Osteoblast (primary cell): ENCODE results near the gene DISC1. TPM values are rescaled to one million over a fixed set of nuclear protein-coding genes. Genes with fewer than 3 reads are reported as not detected.
"Not testable (repeated sequence)": the region's sequence is repeated elsewhere in the genome, so short reads cannot be mapped to it uniquely, and the experiment has no call there.

Experiments used
- DNase-seq: peaks from one replicate; pipeline ENCODE4 v3.0.0; 2011; ENCODE audit warnings: low spot score, mixed read lengths; ENCODE audit not compliant: insufficient read length; ENCODE audit errors: missing footprints
- H2AFZ ChIP-seq: 2 replicates; pipeline ENCODE4 v1.6.0; 2011; ENCODE audit warnings: mild to moderate bottlenecking, low read length
- H3K27ac ChIP-seq: 2 replicates; pipeline ENCODE4 v1.5.1; 2011; ENCODE audit warnings: mild to moderate bottlenecking, low read depth, low read length, moderate library complexity
- H3K27me3 ChIP-seq: 2 replicates; pipeline ENCODE4 v1.6.0; 2012; ENCODE audit warnings: mild to moderate bottlenecking, control low read depth, inconsistent platforms, low read length, moderate library complexity; ENCODE audit not compliant: insufficient read depth
- H3K36me3 ChIP-seq: 2 replicates; pipeline ENCODE4 v1.5.1; 2011; ENCODE audit warnings: mild to moderate bottlenecking, low read length, control low read depth, moderate library complexity; ENCODE audit not compliant: insufficient read depth
- H3K4me1 ChIP-seq: 2 replicates; pipeline ENCODE4 v1.5.1; 2011; ENCODE audit warnings: mild to moderate bottlenecking, low read length, control low read depth, moderate library complexity; ENCODE audit not compliant: insufficient read depth
- H3K4me2 ChIP-seq: 2 replicates; pipeline ENCODE4 v1.6.0; 2011; ENCODE audit warnings: mild to moderate bottlenecking, low read length; ENCODE audit not compliant: insufficient read depth
- H3K4me3 ChIP-seq: fragments of 200-600 bp; sonication (generic); 3 replicates; pipeline ENCODE4 v1.5.1; 2012; ENCODE audit warnings: mild to moderate bottlenecking, low read length, inconsistent platforms; ENCODE audit not compliant: insufficient read depth
- H3K79me2 ChIP-seq: 2 replicates; pipeline ENCODE4 v1.6.0; 2012; ENCODE audit warnings: mild to moderate bottlenecking, low read length, control low read depth, inconsistent platforms; ENCODE audit not compliant: insufficient read depth
- H3K9me3 ChIP-seq: 2 replicates; pipeline ENCODE4 v1.5.1; 2011; ENCODE audit warnings: low read depth, low read length, control low read depth
- H4K20me1 ChIP-seq: 2 replicates; pipeline ENCODE4 v1.6.0; 2012; ENCODE audit warnings: mild to moderate bottlenecking, low read length, control low read depth; ENCODE audit not compliant: insufficient read depth
- CTCF ChIP-seq: IDR thresholded peaks from 2 replicates; pipeline ENCODE4 v1.5.1; 2011; ENCODE audit warnings: mild to moderate bottlenecking, low read depth, low read length, moderate library complexity; ENCODE audit errors: extremely low read depth
- total RNA-seq: library from RNA; depleted of rRNA; stranded (reverse); fragments of >200 nt; gene quantifications from 2 replicates; pipeline ENCODE4 v1.2.3, GENCODE V29; 2012

DISC1 gene
- total RNA-seq, 1 donor, result 11.9 TPM

- Histone ChIP-seq H3K4me3 (no peak overlapping the region), H3K27me3 (no peaks in the 10 kb centered on the region), H3K36me3 (no peaks in the 10 kb centered on the region), H3K9me3 (no peaks in the 10 kb centered on the region), H4K20me1 (peaks cover 4% of the 10 kb centered on the region), H2AFZ (no peak overlapping the region), H3K4me2 (no peak overlapping the region), H3K79me2 (no peaks in the 10 kb centered on the region), H3K4me1 (no peaks in the 10 kb centered on the region), H3K27ac (no peak overlapping the region)
- no peak for TF ChIP-seq CTCF
- no peak for DNase-seq
These were observed 16.7 kb downstream of the DISC1 start for GRCh38 chr1:231643071-231643934.

GRCh38 chr1:231643935-231644237 is 17.3 kb downstream of the DISC1 start:
- no peaks in the 10 kb centered on the region for H3K27me3 ChIP-seq
- DNase-seq, result no peak
- peaks cover 4% of the 10 kb centered on the region for H4K20me1 ChIP-seq
- H2AFZ ChIP-seq, result no peak overlapping the region
- no peaks in the 10 kb centered on the region for H3K79me2 ChIP-seq
- no peaks in the 10 kb centered on the region for H3K4me1 ChIP-seq
- H3K27ac ChIP-seq, result no peak overlapping the region
- H3K36me3 ChIP-seq, result no peaks in the 10 kb centered on the region
- no peak overlapping the region for H3K4me3 ChIP-seq
- no peak overlapping the region for H3K4me2 ChIP-seq
- no peak for TF ChIP-seq CTCF
- no peaks in the 10 kb centered on the region for H3K9me3 ChIP-seq

GRCh38 chr1:231645634-231646033 is 19.0 kb downstream of the DISC1 start:
- not testable (repeated sequence) for H3K36me3 ChIP-seq, H3K79me2 ChIP-seq, H3K27me3 ChIP-seq, H3K27ac ChIP-seq, H3K4me2 ChIP-seq, H3K4me3 ChIP-seq, H3K4me1 ChIP-seq, DNase-seq, H4K20me1 ChIP-seq, H3K9me3 ChIP-seq, H2AFZ ChIP-seq

- not testable (repeated sequence) for H2AFZ ChIP-seq, H3K4me2 ChIP-seq, H3K27me3 ChIP-seq, DNase-seq, H3K27ac ChIP-seq, H3K79me2 ChIP-seq, H4K20me1 ChIP-seq, H3K9me3 ChIP-seq, H3K4me3 ChIP-seq, H3K36me3 ChIP-seq, H3K4me1 ChIP-seq
These were observed 19.6 kb downstream of the DISC1 start for GRCh38 chr1:231646165-231646564.

- H3K79me2 ChIP-seq, H4K20me1 ChIP-seq, H3K4me1 ChIP-seq: not testable (repeated sequence)
These were observed 25.2 kb downstream of the DISC1 start for GRCh38 chr1:231651621-231652260.

More at GRCh38 chr1:231651621-231652260, 25.2 kb downstream of the DISC1 start:
- H3K9me3 ChIP-seq, DNase-seq, H3K27me3 ChIP-seq, H3K4me2 ChIP-seq, H2AFZ ChIP-seq, H3K27ac ChIP-seq, H3K36me3 ChIP-seq, H3K4me3 ChIP-seq: not testable (repeated sequence)
